ENCODE measurements around the gene PKLR.

Gene PKLR

GRCh38 chr1:155324037-155324716 is 22.9 kb upstream of the PKLR start:
- no peak for TF ChIP-seq CTCF (IDR thresholded peaks at IDR 0.05; ENCODE audit: low read depth, low read length)
- no peaks in the 10 kb centered on the region for H3K27me3 ChIP-seq (ENCODE audit: insufficient read depth, low read depth, severe bottlenecking)
- H3K4me3 ChIP-seq (ENCODE audit: low read depth, low read length), result peak overlapping the region; percentile 84
- H3K9me3 ChIP-seq (ENCODE audit: severe bottlenecking), result no peaks in the 10 kb centered on the region
- H3K36me3 ChIP-seq, result peaks cover 67% of the 10 kb centered on the region
- H3K27ac ChIP-seq, result peak overlapping the region; percentile 84
- peak; percentile 100 for DNase-seq

GRCh38 chr1:155323729-155324036 is 22.4 kb upstream of the PKLR start:
- Histone ChIP-seq H3K9me3 (ENCODE audit: severe bottlenecking) (no peaks in the 10 kb centered on the region), H3K36me3 (peaks cover 66% of the 10 kb centered on the region), H3K27me3 (ENCODE audit: insufficient read depth, low read depth, severe bottlenecking) (no peaks in the 10 kb centered on the region), H3K4me3 (ENCODE audit: low read depth, low read length) (peak overlapping the region; percentile 84), H3K27ac (peak overlapping the region; percentile 84)
- peak; percentile 98 for DNase-seq
- no peak for TF ChIP-seq CTCF (IDR thresholded peaks at IDR 0.05; ENCODE audit: low read depth, low read length)

GRCh38 chr1:155322953-155323728 is 21.9 kb upstream of the PKLR start:
- Histone ChIP-seq H3K9me3 (ENCODE audit: severe bottlenecking) (no peaks in the 10 kb centered on the region), H3K4me3 (ENCODE audit: low read depth, low read length) (peak overlapping the region; percentile 84), H3K36me3 (peaks cover 66% of the 10 kb centered on the region), H3K27ac (peak overlapping the region; percentile 84), H3K27me3 (ENCODE audit: insufficient read depth, low read depth, severe bottlenecking) (no peaks in the 10 kb centered on the region)
- DNase-seq, result peak; percentile 100
- TF ChIP-seq CTCF (IDR thresholded peaks at IDR 0.05; ENCODE audit: low read depth, low read length), result peak; percentile 99

- DNase-seq, result peak; percentile 73
- Histone ChIP-seq H3K4me3 (ENCODE audit: low read depth, low read length) (peak overlapping the region; percentile 84), H3K27me3 (ENCODE audit: insufficient read depth, low read depth, severe bottlenecking) (no peaks in the 10 kb centered on the region), H3K27ac (peak overlapping the region; percentile 84), H3K36me3 (peaks cover 66% of the 10 kb centered on the region), H3K9me3 (ENCODE audit: severe bottlenecking) (no peaks in the 10 kb centered on the region)
- no peak for TF ChIP-seq CTCF (IDR thresholded peaks at IDR 0.05; ENCODE audit: low read depth, low read length)
These were observed 21.3 kb upstream of the PKLR start for GRCh38 chr1:155322571-155322952.

- no peaks in the 10 kb centered on the region for H3K9me3 ChIP-seq (ENCODE audit: severe bottlenecking)
- H3K27me3 ChIP-seq (ENCODE audit: insufficient read depth, low read depth, severe bottlenecking), result no peaks in the 10 kb centered on the region
- 0 out of 2 replicates have a peak, but pooled peaks have one; percentile 3 for TF ChIP-seq CTCF (IDR thresholded peaks at IDR 0.05; ENCODE audit: low read depth, low read length)
- peak overlapping the region; percentile 84 for H3K4me3 ChIP-seq (ENCODE audit: low read depth, low read length)
- H3K36me3 ChIP-seq, result peaks cover 66% of the 10 kb centered on the region
- peak; percentile 89 for DNase-seq
- H3K27ac ChIP-seq, result peak overlapping the region; percentile 84
These were observed 20.6 kb upstream of the PKLR start for GRCh38 chr1:155321639-155322503.
